Neural progenitor cell (in vitro differentiated cells): Measurements from ENCODE around the gene WDHD1. TPM values are rescaled to one million over a fixed set of nuclear protein-coding genes. Genes with fewer than 3 reads are reported as not detected.
"Not testable (repeated sequence)": the region's sequence is repeated elsewhere in the genome, so short reads cannot be mapped to it uniquely, and the experiment has no call there.

Experiments used
- DNase-seq: peaks from one replicate; pipeline ENCODE4 v3.0.0-alpha.2; 2016; ENCODE audit warnings: low spot score
- H2AFZ ChIP-seq: fragments of 200-600 bp; sonication (generic); replicated peaks from 2 replicates; pipeline ENCODE4 v1.6.1; 2016; ENCODE audit warnings: antibody characterized with exemption
- H3F3A ChIP-seq: fragments of 200-600 bp; sonication (generic); 2 replicates; pipeline ENCODE4 v1.6.1; 2016; ENCODE audit warnings: antibody characterized with exemption, low read depth
- H3K27ac ChIP-seq: fragments of 200-600 bp; sonication (generic); 2 replicates; pipeline ENCODE4 v1.5.1; 2016; ENCODE audit warnings: mild to moderate bottlenecking
- H3K27me3 ChIP-seq: fragments of 200-600 bp; sonication (generic); 2 replicates; pipeline ENCODE4 v1.6.1; 2016; ENCODE audit warnings: mild to moderate bottlenecking, moderate library complexity
- H3K36me3 ChIP-seq: fragments of 200-600 bp; sonication (generic); 2 replicates; pipeline ENCODE4 v1.5.1; 2016
- H3K4me1 ChIP-seq: fragments of 200-600 bp; sonication (generic); 2 replicates; pipeline ENCODE4 v1.6.1; 2016; ENCODE audit warnings: mixed run types
- H3K4me2 ChIP-seq: fragments of 200-600 bp; sonication (generic); 2 replicates; pipeline ENCODE4 v1.6.1; 2016
- H3K4me3 ChIP-seq: fragments of 200-600 bp; sonication (generic); 2 replicates; pipeline ENCODE4 v1.5.1; 2016
- H3K79me2 ChIP-seq: fragments of 200-600 bp; sonication (generic); 2 replicates; pipeline ENCODE4 v1.6.1; 2016; ENCODE audit warnings: low read depth
- H3K9ac ChIP-seq: fragments of 200-600 bp; sonication (generic); 2 replicates; pipeline ENCODE4 v1.6.1; 2016
- H3K9me3 ChIP-seq: fragments of 200-600 bp; sonication (generic); 2 replicates; pipeline ENCODE4 v1.5.1; 2016; ENCODE audit warnings: low read depth
- H4K20me1 ChIP-seq: fragments of 200-600 bp; sonication (generic); 2 replicates; pipeline ENCODE4 v1.6.1; 2016; ENCODE audit warnings: low read depth
- H3K27ac Mint-ChIP-seq: 3 replicates; pipeline ENCODE4 v1.8.0; 2021; ENCODE audit warnings: mixed read lengths
- H3K27me3 Mint-ChIP-seq: 2 replicates; pipeline ENCODE4 v1.8.0; 2022; ENCODE audit warnings: low read depth, mild to moderate bottlenecking, inconsistent platforms, moderate library complexity, mixed read lengths; ENCODE audit not compliant: insufficient read depth
- H3K36me3 Mint-ChIP-seq: 3 replicates; pipeline ENCODE4 v1.8.0; 2021; ENCODE audit warnings: mixed read lengths
- H3K4me1 Mint-ChIP-seq: 3 replicates; pipeline ENCODE4 v1.8.0; 2021; ENCODE audit warnings: mixed read lengths
- H3K4me3 Mint-ChIP-seq: 3 replicates; pipeline ENCODE4 v1.8.0; 2021; ENCODE audit warnings: mild to moderate bottlenecking, moderate library complexity, mixed read lengths
- H3K9me3 Mint-ChIP-seq: 3 replicates; pipeline ENCODE4 v1.8.0; 2020; ENCODE audit warnings: mixed read lengths
- EZH2 ChIP-seq: fragments of 200-600 bp; sonication (generic); IDR thresholded peaks from 2 replicates; pipeline ENCODE4 v1.6.1; 2017; ENCODE audit warnings: antibody characterized with exemption, mild to moderate bottlenecking, moderate library complexity
- EZH2phosphoT487 ChIP-seq: fragments of 200-600 bp; sonication (generic); IDR thresholded peaks from 2 replicates; pipeline ENCODE4 v1.6.1; 2017; ENCODE audit warnings: antibody characterized with exemption
- total RNA-seq: library from RNA; depleted of rRNA; stranded (reverse); fragments of >200 nt; gene quantifications from 2 replicates; pipeline ENCODE4 v1.2.3, GENCODE V29; 2015; ENCODE audit warnings: low replicate concordance
- TF ChIP-seq, protein P1 (sequence below): fragments of 200-600 bp; sonication (generic); IDR thresholded peaks from 2 replicates; pipeline ENCODE4 v1.5.1; 2017; ENCODE audit warnings: antibody characterized with exemption, mild to moderate bottlenecking

Gene WDHD1
- total RNA-seq, 1 donor from 2014 or later = 82.0 TPM

DNA sequence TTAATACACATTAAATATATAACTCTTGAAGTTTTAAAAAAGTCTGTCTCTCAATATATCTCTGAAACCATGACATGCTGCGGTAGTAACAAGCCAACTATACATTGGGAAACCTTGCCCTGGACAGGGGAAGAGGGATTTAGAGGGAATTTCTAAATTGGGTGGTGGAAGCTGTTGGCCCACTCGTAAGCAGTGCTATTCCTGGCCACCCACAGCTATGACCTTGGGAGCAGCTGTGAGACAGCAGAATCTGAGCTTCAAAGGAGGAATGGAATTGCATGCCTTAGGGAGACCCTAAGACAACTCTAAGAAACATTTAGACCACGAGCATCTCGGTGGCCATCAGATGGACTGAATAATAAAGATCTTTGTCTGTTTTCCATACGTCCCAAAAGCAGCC is 108.5 kb downstream of the WDHD1 start:
- no peak overlapping the region for H3K27ac Mint-ChIP-seq

DNA sequence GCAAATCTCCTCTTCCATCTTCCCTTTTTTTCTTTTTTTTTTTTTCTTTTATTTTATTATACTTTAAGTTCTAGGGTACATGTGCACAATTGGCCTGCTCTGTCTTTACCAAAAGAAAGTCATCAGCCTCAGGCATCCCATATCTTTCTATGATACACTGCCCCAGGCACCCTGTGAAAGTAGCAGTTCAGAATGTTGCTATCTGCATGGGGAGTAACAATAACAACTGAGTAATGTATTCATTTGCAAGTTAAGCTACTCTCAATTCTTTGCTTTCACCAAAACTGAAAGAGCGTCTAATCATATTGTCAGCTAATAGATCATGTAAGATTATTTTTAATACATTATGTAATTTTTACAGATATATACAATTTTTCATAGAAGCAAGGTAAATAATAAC is 110.8 kb downstream of the WDHD1 start:
- H3K4me3 Mint-ChIP-seq = no peak overlapping the region
- no peak overlapping the region for H3K9ac ChIP-seq
- peaks cover 3% of the 10 kb centered on the region for H3K27me3 Mint-ChIP-seq
- H3K4me3 ChIP-seq = no peak overlapping the region
- no peaks in the 10 kb centered on the region for H3K79me2 ChIP-seq
- no peak for DNase-seq
- H3K4me2 ChIP-seq = no peak overlapping the region
- no peaks in the 10 kb centered on the region for H3F3A ChIP-seq
- no peaks in the 10 kb centered on the region for H3K27me3 ChIP-seq
- no peaks in the 10 kb centered on the region for H3K36me3 Mint-ChIP-seq
- H3K27ac ChIP-seq = no peak overlapping the region
- H3K27ac Mint-ChIP-seq = no peak overlapping the region
- H3K9me3 Mint-ChIP-seq = no peaks in the 10 kb centered on the region
- H2AFZ ChIP-seq = no peak overlapping the region
- no peaks in the 10 kb centered on the region for H3K9me3 ChIP-seq
- no peak for TF ChIP-seq EZH2
- no peak for TF ChIP-seq EZH2phosphoT487
- TF ChIP-seq, protein P1, sequence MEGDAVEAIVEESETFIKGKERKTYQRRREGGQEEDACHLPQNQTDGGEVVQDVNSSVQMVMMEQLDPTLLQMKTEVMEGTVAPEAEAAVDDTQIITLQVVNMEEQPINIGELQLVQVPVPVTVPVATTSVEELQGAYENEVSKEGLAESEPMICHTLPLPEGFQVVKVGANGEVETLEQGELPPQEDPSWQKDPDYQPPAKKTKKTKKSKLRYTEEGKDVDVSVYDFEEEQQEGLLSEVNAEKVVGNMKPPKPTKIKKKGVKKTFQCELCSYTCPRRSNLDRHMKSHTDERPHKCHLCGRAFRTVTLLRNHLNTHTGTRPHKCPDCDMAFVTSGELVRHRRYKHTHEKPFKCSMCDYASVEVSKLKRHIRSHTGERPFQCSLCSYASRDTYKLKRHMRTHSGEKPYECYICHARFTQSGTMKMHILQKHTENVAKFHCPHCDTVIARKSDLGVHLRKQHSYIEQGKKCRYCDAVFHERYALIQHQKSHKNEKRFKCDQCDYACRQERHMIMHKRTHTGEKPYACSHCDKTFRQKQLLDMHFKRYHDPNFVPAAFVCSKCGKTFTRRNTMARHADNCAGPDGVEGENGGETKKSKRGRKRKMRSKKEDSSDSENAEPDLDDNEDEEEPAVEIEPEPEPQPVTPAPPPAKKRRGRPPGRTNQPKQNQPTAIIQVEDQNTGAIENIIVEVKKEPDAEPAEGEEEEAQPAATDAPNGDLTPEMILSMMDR = no peak
- H3K36me3 ChIP-seq = no peaks in the 10 kb centered on the region
- no peaks in the 10 kb centered on the region for H3K4me1 ChIP-seq
- H4K20me1 ChIP-seq = no peaks in the 10 kb centered on the region
- H3K4me1 Mint-ChIP-seq = peaks cover 3% of the 10 kb centered on the region

More for the DNA sequence above, 108.5 kb downstream of the WDHD1 start:
- no peak for DNase-seq
- Mint-ChIP-seq H3K4me1 (no peaks in the 10 kb centered on the region), H3K36me3 (no peaks in the 10 kb centered on the region), H3K9me3 (no peaks in the 10 kb centered on the region), H3K27me3 (peaks cover 3% of the 10 kb centered on the region), H3K4me3 (no peak overlapping the region)
- Histone ChIP-seq H3K79me2 (no peaks in the 10 kb centered on the region), H3K36me3 (no peaks in the 10 kb centered on the region), H3F3A (no peaks in the 10 kb centered on the region), H3K9me3 (no peaks in the 10 kb centered on the region), H2AFZ (no peak overlapping the region), H3K4me2 (no peak overlapping the region), H3K4me3 (no peak overlapping the region), H4K20me1 (no peaks in the 10 kb centered on the region), H3K27ac (no peak overlapping the region), H3K9ac (no peak overlapping the region), H3K4me1 (no peaks in the 10 kb centered on the region), H3K27me3 (no peaks in the 10 kb centered on the region)
- TF ChIP-seq, protein P1 = no peak
- TF ChIP-seq EZH2 (no peak), EZH2phosphoT487 (no peak)

DNA sequence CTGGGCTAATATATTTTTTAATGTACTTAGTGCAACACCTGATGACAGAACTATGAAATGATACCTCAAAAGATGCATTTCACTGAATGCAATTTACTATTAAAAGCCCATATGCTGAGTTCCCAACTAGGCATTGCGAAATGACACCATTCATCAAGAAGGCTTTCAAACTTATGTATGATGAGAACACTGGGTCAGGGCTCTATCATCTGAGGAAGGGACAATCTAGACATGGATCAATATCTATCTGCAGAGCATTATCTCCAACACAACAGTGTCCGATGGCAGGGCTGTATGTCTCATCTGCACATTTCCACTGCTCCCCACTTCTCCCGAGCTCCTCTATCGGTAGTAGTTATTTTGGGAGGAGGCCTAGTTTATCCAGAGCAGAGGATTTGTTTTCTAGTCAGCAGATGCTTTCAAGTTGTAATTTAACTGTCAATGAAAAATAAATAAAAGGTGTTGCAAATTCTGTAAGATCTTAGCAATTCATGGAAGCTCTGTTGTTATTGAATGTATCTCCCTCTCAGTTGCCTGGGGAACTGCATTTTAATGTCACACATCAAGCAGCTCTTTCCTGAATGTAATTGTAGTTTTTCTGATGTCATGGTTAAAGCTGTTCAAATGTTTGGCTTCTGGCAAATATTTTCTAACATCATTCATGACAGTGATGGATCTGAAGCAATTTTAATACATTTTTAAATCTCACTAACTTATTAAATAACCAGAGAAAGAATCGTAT is 116.9 kb downstream of the WDHD1 start:
- H3K36me3 Mint-ChIP-seq = no peaks in the 10 kb centered on the region
- peaks cover 5% of the 10 kb centered on the region for H3K27me3 Mint-ChIP-seq
- Histone ChIP-seq H3K9me3 (no peaks in the 10 kb centered on the region), H3K4me2 (no peak overlapping the region), H3K27ac (no peak overlapping the region), H3K4me1 (no peaks in the 10 kb centered on the region), H3K27me3 (no peaks in the 10 kb centered on the region), H2AFZ (no peak overlapping the region), H3F3A (no peaks in the 10 kb centered on the region), H3K36me3 (no peaks in the 10 kb centered on the region), H3K9ac (no peak overlapping the region), H3K4me3 (no peak overlapping the region), H4K20me1 (no peaks in the 10 kb centered on the region), H3K79me2 (no peaks in the 10 kb centered on the region)
- no peak overlapping the region for H3K4me3 Mint-ChIP-seq
- H3K4me1 Mint-ChIP-seq = peaks cover 3% of the 10 kb centered on the region
- H3K27ac Mint-ChIP-seq = no peak overlapping the region
- TF ChIP-seq, protein P1 = no peak
- TF ChIP-seq EZH2phosphoT487 (no peak), EZH2 (no peak)
- no peak for DNase-seq
- no peaks in the 10 kb centered on the region for H3K9me3 Mint-ChIP-seq

GRCh38 chr14:54908973-54909372 is 117.9 kb downstream of the WDHD1 start:
- H3K36me3 Mint-ChIP-seq, H3K27ac ChIP-seq, H3K4me1 Mint-ChIP-seq, H3F3A ChIP-seq, H3K36me3 ChIP-seq, H2AFZ ChIP-seq, H3K9me3 Mint-ChIP-seq, H3K4me3 Mint-ChIP-seq, H3K9ac ChIP-seq, H3K27me3 Mint-ChIP-seq, H3K4me3 ChIP-seq, H3K4me1 ChIP-seq, H3K9me3 ChIP-seq, DNase-seq, H3K4me2 ChIP-seq, H4K20me1 ChIP-seq, H3K27ac Mint-ChIP-seq, H3K79me2 ChIP-seq, H3K27me3 ChIP-seq: not testable (repeated sequence)
